ENCODE measurements around the gene USP33.

GRCh38 chr1:77652268-77652667 lies 107.4 kb downstream of the USP33 start:
- TF ChIP-seq REST (IDR thresholded peaks at IDR 0.05; ENCODE audit: insufficient replicate concordance, low read depth) (no peak), CTCF (IDR thresholded peaks at IDR 0.05; ENCODE audit: insufficient read depth, low read length) (no peak), POLR2AphosphoS5 (IDR thresholded peaks at IDR 0.05; ENCODE audit: low read depth) (no peak), GABPA (IDR thresholded peaks at IDR 0.05; ENCODE audit: low read depth) (no peak), SPI1 (IDR thresholded peaks at IDR 0.05; ENCODE audit: borderline replicate concordance, low read depth) (no peak)

All from HL-60 (cell line).